Naive thymus-derived CD8-positive, alpha-beta T cell (primary cell): ENCODE measurements around the gene NPHP4. TPM values are rescaled to one million over a fixed set of nuclear protein-coding genes. Genes with fewer than 3 reads are reported as not detected.

ENCODE experiments used
- ATAC-seq, 2 donors: fragments of 150-1000 bp; cut with Tn5 transposase in 1 of 2; sonication (Bioruptor Pico), chemical (Tn5 transposase) in 1 of 2; 1 replicate in 1 of 2; 2 replicates in 1 of 2; pipeline ENCODE4 v1.10.0; 2021; ENCODE audit warnings: mild to moderate bottlenecking in 2 of 2, moderate library complexity in 2 of 2
- POLR2A ChIA-PET: fragments of 350-600 bp; sonication (Branson Sonifier 250); formaldehyde crosslinking; loops from one replicate; lab custom pipeline; 2021; ENCODE audit warnings: antibody characterized with exemption; lab: Charles Lee
- DNase-seq, 10 donors: peaks; one replicate each; pipeline versions ENCODE4 v3.0.0 to v3.0.0-alpha.2; 2020 to 2022
- H3K27ac Mint-ChIP-seq, 10 donors: one replicate each; pipeline ENCODE4 v1.8.0; 2020 to 2022; ENCODE audit warnings: mild to moderate bottlenecking in 10 of 10, mixed read lengths in 10 of 10, moderate library complexity in 4 of 10, inconsistent platforms in 1 of 10
- H3K27me3 Mint-ChIP-seq, 5 donors: one replicate each; pipeline ENCODE4 v1.8.0; 2021 to 2022; ENCODE audit warnings: mixed read lengths in 5 of 5
- H3K36me3 Mint-ChIP-seq, 3 donors: one replicate each; pipeline ENCODE4 v1.8.0; 2020 to 2022; ENCODE audit warnings: mixed read lengths in 3 of 3, mild to moderate bottlenecking in 2 of 3, inconsistent platforms in 1 of 3
- H3K4me1 Mint-ChIP-seq, 4 donors: one replicate each; pipeline ENCODE4 v1.8.0; 2021 to 2022; ENCODE audit warnings: mixed read lengths in 4 of 4
- H3K4me3 Mint-ChIP-seq, 10 donors: one replicate each; pipeline ENCODE4 v1.8.0; 2020 to 2022; ENCODE audit warnings: mild to moderate bottlenecking in 10 of 10, mixed read lengths in 10 of 10, moderate library complexity in 6 of 10, inconsistent platforms in 1 of 10
- H3K9me3 Mint-ChIP-seq, 9 donors: one replicate each; pipeline ENCODE4 v1.8.0; 2020 to 2022; ENCODE audit warnings: mixed read lengths in 9 of 9, mild to moderate bottlenecking in 3 of 9, inconsistent platforms in 1 of 9, moderate library complexity in 1 of 9
- polyA plus RNA-seq, 3 donors: library from polyadenylated mRNA; unstranded; fragments of 300-500 nt; fragmentation: Illumina TruSeq; gene quantifications; one replicate each; pipeline ENCODE4 v1.2.3, GENCODE V29; 2021
- total RNA-seq, 8 experiments: library from RNA in 2 of 8; stranded (reverse) in 2 of 8; gene quantifications; one replicate each; pipeline ENCODE4 v1.2.3 and lab custom pipeline; 2021 to 2026

NPHP4 gene
- total and polyA plus RNA-seq, 5 experiments from 2014 or later: 0.14 to 6.3 (median 0.97) TPM

DNA sequence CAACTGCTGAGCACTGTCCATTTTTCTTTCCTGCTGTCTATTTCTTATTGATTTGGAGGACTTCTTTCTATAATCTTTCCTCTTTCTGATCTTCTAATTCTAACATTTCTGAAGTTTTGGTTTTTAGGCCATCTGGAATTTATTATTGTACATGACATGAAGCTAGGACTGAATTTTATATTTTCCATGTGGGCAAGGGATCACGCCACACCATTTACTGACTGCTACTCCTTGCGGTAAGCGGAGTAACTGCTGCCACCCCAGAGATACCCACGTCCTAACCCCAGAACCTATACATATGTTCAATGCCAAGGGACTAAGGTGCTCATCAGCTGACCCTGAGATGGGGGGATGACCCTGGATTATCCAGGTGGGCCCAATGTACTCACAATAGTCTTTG is 70.6 kb downstream of the NPHP4 start:
- POLR2A ChIA-PET: no interaction called here
- H3K4me3 Mint-ChIP-seq: no peak overlapping the region
- DNase-seq (no peak), ATAC-seq (no peak)
- H3K9me3 Mint-ChIP-seq: peaks cover 0 to 9% (median 0%) of the 10 kb centered on the region in 9 donors
- peak overlapping the region in 1 of 10 donors; percentile 45 for H3K27ac Mint-ChIP-seq
- H3K27me3 Mint-ChIP-seq: no peaks in the 10 kb centered on the region
- H3K4me1 Mint-ChIP-seq: no peaks in the 10 kb centered on the region
- peaks cover 8 to 14% (median 9%) of the 10 kb centered on the region in 3 donors for H3K36me3 Mint-ChIP-seq

DNA sequence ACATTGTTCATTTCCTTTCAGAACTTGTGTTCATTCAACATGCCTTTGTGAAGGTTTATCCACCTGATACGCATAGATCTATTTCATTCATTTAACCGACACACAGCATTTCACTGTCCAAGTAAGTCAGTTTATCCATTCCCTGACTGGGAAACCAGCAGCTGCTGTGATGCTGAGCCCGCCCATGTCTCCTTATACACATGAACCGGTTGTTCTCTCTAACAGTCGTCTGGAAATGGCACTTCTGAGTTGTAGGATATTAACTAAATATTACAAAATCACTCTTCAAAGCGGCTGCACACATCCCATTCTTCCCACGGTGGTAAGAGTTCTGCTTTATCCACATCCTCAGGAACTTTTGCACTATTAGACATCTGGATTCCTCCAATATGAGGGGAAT is 71.1 kb downstream of the NPHP4 start:
- POLR2A ChIA-PET: no interaction called here
- Mint-ChIP-seq H3K9me3 (peaks cover 0 to 9% (median 0%) of the 10 kb centered on the region in 9 donors), H3K27ac (peak overlapping the region in 1 of 10 donors; percentile 22), H3K4me1 (peaks cover 0 to under 1% (median 0%) of the 10 kb centered on the region in 4 donors), H3K27me3 (no peaks in the 10 kb centered on the region), H3K4me3 (no peak overlapping the region), H3K36me3 (peaks cover 8 to 12% (median 8%) of the 10 kb centered on the region in 3 donors)
- ATAC-seq: no peak
- DNase-seq: no peak

DNA sequence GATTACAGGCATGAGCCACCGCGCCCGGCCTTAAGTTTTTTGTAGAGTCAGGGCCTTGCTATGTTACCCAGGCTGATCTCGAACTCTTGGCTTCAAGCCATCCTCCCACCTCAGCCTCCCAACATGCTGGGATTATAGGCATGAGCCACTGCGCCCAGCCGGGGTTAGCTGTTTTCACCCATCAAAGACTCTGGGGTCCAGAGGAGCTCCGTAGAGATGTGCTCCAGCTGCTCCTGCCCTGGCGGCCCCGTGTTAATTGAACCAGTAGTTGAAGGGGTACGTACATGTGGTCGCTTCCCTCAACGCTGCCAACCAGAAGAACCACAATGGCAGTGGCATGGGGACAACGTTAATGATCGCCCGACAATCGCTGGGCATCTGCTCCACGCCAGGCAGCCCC is 72.0 kb downstream of the NPHP4 start:
- Mint-ChIP-seq H3K27ac (no peak overlapping the region), H3K4me3 (no peak overlapping the region), H3K36me3 (peaks cover 2 to 8% (median 8%) of the 10 kb centered on the region in 3 donors), H3K9me3 (peaks cover 0 to 9% (median 0%) of the 10 kb centered on the region in 9 donors), H3K27me3 (no peaks in the 10 kb centered on the region), H3K4me1 (peaks cover 2 to 6% (median 5%) of the 10 kb centered on the region in 4 donors)
- DNase-seq: no peak
- POLR2A ChIA-PET: no interaction called here
- ATAC-seq: no peak

DNA sequence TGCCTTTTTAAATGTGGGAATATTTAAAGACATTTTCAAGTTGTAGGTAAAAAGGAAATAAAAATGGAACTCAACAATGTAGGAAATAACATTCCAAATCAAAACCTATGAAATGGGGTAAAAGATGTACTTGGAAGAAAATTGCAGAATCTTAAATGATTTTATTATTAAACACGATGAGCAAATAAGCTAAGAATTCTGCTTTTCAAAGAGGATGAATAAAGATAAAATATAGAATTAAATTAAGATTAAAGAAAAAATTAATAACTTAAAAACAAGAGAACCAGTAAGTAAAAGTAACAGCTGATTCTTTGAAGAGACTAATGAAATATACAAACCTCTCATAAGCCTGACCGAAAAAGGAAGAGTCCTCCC is 74.0 kb downstream of the NPHP4 start:
- no peak overlapping the region for H3K4me3 Mint-ChIP-seq
- no peak overlapping the region for H3K27ac Mint-ChIP-seq
- H3K27me3 Mint-ChIP-seq: no peaks in the 10 kb centered on the region
- DNase-seq (no peak), ATAC-seq (no peak)
- peaks cover 2 to 6% (median 5%) of the 10 kb centered on the region in 4 donors for H3K4me1 Mint-ChIP-seq
- peaks cover 0 to 2% (median 0%) of the 10 kb centered on the region in 3 donors for H3K36me3 Mint-ChIP-seq
- POLR2A ChIA-PET: no interaction called here
- H3K9me3 Mint-ChIP-seq: peaks cover 0 to 3% (median 0%) of the 10 kb centered on the region in 9 donors

DNA sequence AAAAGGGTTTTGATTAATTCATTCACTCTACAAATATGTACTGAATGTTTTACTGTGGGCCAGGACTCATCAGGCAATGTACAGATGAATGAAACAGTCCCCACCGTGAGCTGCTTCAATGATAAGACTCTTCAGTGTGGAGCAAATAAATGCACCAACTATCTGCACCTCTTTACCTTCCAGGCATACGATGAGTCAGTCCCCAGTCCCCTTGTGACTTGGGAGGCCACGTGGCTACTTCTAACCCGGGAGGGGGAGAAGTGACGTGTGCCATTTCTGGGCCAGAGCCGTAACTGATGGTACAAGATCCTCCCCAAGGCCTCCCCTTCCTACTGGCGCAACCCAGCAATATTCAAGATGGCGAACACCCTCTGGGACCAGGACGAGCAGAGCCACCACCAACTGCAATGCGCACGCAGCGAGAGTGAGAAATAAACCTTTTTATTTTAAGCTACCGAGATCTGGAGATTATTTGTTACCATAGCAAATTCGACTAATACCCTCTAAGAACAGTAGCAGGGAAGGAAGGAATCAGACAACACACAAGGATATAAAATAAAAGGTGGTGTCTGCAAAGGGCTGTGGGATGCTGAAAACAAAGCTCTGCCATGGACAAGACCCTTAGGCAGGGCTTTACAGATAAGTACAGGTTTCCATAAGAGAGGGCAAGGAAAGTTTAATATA is 74.5 kb downstream of the NPHP4 start:
- Mint-ChIP-seq H3K4me1 (peaks cover 2 to 6% (median 5%) of the 10 kb centered on the region in 4 donors), H3K4me3 (no peak overlapping the region), H3K27ac (no peak overlapping the region), H3K27me3 (no peaks in the 10 kb centered on the region), H3K36me3 (peaks cover 0 to 2% (median 0%) of the 10 kb centered on the region in 3 donors), H3K9me3 (no peaks in the 10 kb centered on the region)
- ATAC-seq (no peak), DNase-seq (no peak)
- POLR2A ChIA-PET: no interaction called here

DNA sequence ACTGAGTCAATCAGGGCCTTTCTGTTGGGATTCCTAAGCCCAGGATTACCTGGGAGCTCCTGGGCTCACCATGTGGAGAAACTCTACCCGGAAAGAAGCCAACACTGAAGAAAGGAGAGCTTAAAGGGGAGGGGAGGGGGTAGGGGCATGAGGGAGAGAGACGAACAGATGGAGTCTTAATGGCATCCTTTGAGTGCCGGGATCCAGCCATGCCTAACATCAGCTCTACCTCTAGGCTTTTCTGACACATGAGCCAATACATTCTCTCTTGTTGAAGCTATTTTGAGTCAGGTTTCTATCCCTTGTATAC is 75.0 kb downstream of the NPHP4 start:
- POLR2A ChIA-PET: no interaction called here
- H3K4me3 Mint-ChIP-seq: no peak overlapping the region
- no peak for DNase-seq
- no peaks in the 10 kb centered on the region for H3K27me3 Mint-ChIP-seq
- H3K9me3 Mint-ChIP-seq: no peaks in the 10 kb centered on the region
- no peak for ATAC-seq
- no peak overlapping the region for H3K27ac Mint-ChIP-seq
- H3K4me1 Mint-ChIP-seq: peaks cover 2 to 6% (median 5%) of the 10 kb centered on the region in 4 donors
- peaks cover 0 to 2% (median 0%) of the 10 kb centered on the region in 3 donors for H3K36me3 Mint-ChIP-seq

DNA sequence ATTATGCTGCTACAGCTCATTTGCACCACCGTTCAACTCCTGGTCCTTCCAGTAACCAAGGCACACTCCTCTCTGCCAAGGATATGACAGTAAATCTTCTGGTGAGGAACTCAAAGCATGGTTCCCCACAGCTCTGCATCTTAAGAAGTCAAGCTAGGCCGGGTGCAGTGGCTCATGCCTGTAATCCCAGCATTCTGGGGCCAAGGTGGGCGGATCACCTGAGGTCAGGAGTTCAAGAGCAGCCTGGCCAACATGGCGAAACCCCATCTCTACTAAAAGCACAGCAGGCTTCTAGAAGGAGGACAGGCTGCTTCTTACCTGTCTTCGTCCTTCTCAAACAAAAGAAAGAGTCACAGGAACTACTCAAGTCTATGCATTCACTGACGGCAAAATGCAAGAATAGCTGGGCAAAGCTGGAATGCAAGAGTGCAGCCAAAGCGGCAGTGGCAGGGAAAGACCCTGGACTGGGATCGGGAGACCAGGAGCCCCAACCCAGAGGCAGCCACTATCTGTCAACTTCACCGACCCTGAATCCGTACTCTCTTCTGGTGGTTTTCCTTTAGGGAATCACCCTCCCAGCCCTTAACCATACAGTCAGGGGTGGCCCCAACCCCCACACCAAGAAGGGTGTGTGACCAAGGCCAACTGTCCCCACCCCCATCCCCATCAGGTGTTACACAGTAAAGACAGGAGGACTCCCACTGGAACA is 75.5 kb downstream of the NPHP4 start:
- POLR2A ChIA-PET: no interaction called here
- no peaks in the 10 kb centered on the region for H3K27me3 Mint-ChIP-seq
- H3K4me1 Mint-ChIP-seq: peaks cover 2 to 6% (median 5%) of the 10 kb centered on the region in 4 donors
- peaks cover 0 to under 1% (median 0%) of the 10 kb centered on the region in 3 donors for H3K36me3 Mint-ChIP-seq
- no peaks in the 10 kb centered on the region for H3K9me3 Mint-ChIP-seq
- ATAC-seq: no peak
- no peak overlapping the region for H3K4me3 Mint-ChIP-seq
- no peak for DNase-seq
- H3K27ac Mint-ChIP-seq: no peak overlapping the region

DNA sequence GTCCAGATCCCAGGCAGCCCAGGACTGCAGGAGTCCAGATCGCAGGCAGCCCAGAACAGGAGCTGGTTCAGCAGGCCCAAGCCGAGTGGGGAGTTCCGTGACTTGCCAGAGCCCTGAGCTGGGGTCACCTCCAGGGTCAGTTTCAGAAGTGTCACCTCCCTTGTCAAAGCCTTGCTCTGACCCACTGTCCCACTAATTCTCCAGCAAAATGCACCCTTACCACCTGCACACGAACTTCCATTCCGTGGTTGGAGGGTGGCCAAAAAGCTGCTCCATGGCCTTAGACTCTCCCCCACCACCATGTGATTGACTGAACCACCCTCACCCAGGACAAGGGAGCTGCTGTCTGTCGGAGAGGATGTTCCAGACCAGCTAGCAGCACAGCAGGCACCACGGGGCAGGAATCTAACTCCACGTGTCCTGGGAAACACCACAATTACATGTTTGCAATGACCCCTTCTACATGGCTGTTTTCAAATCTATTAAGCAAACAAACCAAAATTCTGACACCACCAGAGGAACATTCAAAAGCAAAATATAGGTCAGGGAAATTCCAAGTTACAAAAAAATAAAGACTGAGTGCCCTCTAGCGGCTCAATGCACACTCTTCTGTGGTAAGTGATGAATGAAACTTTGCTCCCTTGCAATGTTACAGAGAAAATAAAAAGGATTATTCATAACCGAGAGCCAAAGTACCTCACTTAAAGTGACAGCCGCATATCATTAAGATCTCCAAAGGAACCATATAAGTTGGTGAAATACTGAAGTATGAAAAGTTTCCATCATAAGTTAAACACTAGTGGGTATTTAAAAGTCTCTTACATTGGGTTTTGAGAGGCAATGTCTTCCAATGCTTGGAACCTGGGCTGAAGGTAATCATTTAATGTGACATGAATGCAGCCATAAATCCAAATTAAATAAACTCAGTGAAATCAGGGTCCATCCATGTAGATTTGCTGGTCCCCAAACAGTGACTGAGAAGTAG is 76.3 kb downstream of the NPHP4 start:
- Mint-ChIP-seq H3K4me1 (peaks cover 2 to 6% (median 5%) of the 10 kb centered on the region in 4 donors), H3K9me3 (no peaks in the 10 kb centered on the region), H3K27me3 (no peaks in the 10 kb centered on the region), H3K27ac (peak overlapping the region in 4 of 10 donors; percentile 14 to 27 (median 20)), H3K4me3 (no peak overlapping the region), H3K36me3 (no peaks in the 10 kb centered on the region)
- POLR2A ChIA-PET: no interaction called here
- DNase-seq (peak in 3 of 10 donors; percentile 14 to 34 (median 29)), ATAC-seq (peak; percentile 39 to 45)

DNA sequence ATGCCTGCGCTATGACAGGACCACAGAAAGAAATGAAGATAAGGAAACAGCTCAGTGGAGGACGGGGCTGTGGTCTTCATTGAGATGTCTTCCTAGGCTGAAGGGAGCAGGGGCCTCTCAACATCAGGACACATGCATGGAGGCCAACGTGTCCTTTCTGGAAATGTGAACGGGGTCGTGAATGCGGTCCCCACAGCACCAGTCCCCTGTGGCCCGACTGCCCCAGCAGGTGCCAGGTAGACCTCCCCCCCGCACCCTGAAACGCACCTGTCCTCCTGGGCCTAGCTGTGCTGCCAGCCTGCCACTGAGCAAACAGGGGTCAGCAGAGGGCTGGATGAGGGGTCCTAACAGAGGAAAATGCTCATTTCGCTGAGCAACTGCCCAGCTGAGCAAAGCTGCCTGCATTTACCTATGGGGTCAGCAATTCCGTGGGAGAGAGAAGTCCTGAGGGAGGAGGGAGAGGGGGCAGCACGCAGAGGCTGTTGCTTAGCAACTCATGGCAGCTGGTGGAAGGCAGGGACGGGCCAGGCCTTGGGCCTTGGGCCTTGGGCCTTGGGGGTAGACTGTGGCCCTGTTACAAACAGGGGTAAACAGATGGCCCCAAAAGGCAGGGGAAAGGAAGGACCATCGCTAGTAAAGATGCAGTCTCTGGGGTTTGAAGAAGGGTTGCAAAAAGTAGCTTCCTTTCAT is 77.4 kb downstream of the NPHP4 start:
- Mint-ChIP-seq H3K4me3 (no peak overlapping the region), H3K27me3 (no peaks in the 10 kb centered on the region), H3K4me1 (peaks cover 2 to 6% (median 5%) of the 10 kb centered on the region in 4 donors), H3K27ac (peak overlapping the region in 1 of 10 donors; percentile 44), H3K36me3 (no peaks in the 10 kb centered on the region), H3K9me3 (no peaks in the 10 kb centered on the region)
- POLR2A ChIA-PET: no interaction called here
- ATAC-seq (no peak), DNase-seq (no peak)

DNA sequence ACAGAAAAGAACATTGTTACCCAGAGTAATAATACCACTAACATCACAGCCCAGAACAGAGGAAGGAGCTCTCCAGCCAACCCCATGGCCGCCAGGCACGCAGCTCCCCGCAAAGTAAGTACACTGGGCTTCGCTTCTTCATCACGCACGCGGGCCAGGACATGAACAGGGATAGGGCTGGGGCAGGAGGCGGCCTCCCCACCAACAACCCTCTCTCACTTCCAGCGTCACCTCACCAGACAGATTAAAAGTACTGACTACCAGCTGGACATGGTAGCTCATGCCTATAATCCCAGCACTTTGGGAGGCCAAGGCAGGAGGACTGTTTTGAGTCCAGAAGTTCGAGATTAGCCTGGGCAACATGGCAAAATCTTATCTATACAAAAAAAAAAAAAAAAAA is 78.3 kb downstream of the NPHP4 start:
- no peak overlapping the region for H3K4me3 Mint-ChIP-seq
- H3K9me3 Mint-ChIP-seq: no peaks in the 10 kb centered on the region
- no peaks in the 10 kb centered on the region for H3K27me3 Mint-ChIP-seq
- peaks cover 2 to 6% (median 5%) of the 10 kb centered on the region in 4 donors for H3K4me1 Mint-ChIP-seq
- DNase-seq (no peak), ATAC-seq (no peak)
- no peaks in the 10 kb centered on the region for H3K36me3 Mint-ChIP-seq
- H3K27ac Mint-ChIP-seq: no peak overlapping the region
- POLR2A ChIA-PET: no interaction called here

DNA sequence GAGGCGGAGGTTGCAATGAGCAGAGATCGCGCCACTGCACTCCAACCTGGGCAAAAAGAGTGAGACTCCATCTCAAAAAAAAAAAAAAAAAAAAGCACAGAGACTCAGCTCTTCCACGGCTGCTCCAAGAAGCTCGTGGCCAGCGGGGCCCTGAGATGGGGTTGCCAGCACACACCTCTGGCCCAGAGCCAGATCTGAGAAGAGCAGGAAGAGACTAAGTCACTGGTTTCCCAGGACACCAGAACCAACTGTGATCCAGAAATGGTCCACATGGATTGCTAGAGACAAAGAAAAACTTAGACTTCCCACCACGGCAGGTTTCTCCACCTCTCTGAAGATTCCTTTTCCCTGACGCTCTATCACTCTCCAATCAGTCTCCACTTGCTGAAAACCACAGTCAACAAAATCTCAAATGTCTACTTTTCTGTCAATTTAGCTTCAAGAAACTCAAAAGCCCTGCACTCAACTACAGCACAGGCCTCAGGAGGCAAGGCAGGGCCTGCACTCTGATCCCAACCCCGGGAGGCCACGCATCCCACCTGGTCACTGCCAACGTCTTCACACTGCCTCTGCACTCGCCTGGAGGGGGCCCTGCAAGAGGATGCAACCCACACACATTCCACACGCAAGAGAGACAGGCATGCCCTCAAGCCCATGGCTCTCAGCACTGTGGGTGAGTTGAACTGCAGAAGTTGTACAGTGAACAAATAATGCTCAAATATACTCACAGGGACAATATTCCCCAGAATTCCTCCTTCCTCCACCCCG is 79.0 kb downstream of the NPHP4 start:
- no peak overlapping the region for H3K27ac Mint-ChIP-seq
- H3K27me3 Mint-ChIP-seq: no peaks in the 10 kb centered on the region
- H3K4me3 Mint-ChIP-seq: no peak overlapping the region
- H3K9me3 Mint-ChIP-seq: no peaks in the 10 kb centered on the region
- ATAC-seq (no peak), DNase-seq (no peak)
- H3K4me1 Mint-ChIP-seq: peaks cover 2 to 6% (median 5%) of the 10 kb centered on the region in 4 donors
- peaks cover 0 to 2% (median 0%) of the 10 kb centered on the region in 3 donors for H3K36me3 Mint-ChIP-seq
- POLR2A ChIA-PET: no interaction called here
